Trophoblast cell (in vitro differentiated cells and primary cell): ENCODE measurements around the gene ZBTB7C.

Experiments
- DNase-seq, 2 donors: peaks; one replicate each; pipeline ENCODE4 v3.0.0-alpha.2; 2016
- H2AFZ ChIP-seq: 2 replicates; pipeline ENCODE4 v1.6.1; 2013; ENCODE audit warnings: low read length, moderate library complexity, mild to moderate bottlenecking; ENCODE audit not compliant: insufficient read depth, poor library complexity
- H2AK5ac ChIP-seq: 2 replicates; pipeline ENCODE4 v1.6.1; 2013; ENCODE audit warnings: mild to moderate bottlenecking, low read length
- H2BK120ac ChIP-seq: 2 replicates; pipeline ENCODE4 v1.6.1; 2013; ENCODE audit warnings: low read length, mild to moderate bottlenecking, moderate library complexity; ENCODE audit not compliant: insufficient read depth, poor library complexity
- H2BK12ac ChIP-seq: 2 replicates; pipeline ENCODE4 v1.6.1; 2013; ENCODE audit warnings: mild to moderate bottlenecking, low read length, moderate library complexity
- H2BK5ac ChIP-seq: 2 replicates; pipeline ENCODE4 v1.6.1; 2013; ENCODE audit warnings: low read length, low read depth, moderate library complexity, mild to moderate bottlenecking; ENCODE audit not compliant: poor library complexity
- H3K14ac ChIP-seq: 2 replicates; pipeline ENCODE4 v1.6.1; 2013; ENCODE audit warnings: mild to moderate bottlenecking, low read length
- H3K18ac ChIP-seq: 2 replicates; pipeline ENCODE4 v1.6.1; 2013; ENCODE audit warnings: mild to moderate bottlenecking, low read length
- H3K23ac ChIP-seq: 2 replicates; pipeline ENCODE4 v1.6.1; 2013; ENCODE audit warnings: low read length
- H3K27ac ChIP-seq: 2 replicates; pipeline ENCODE4 v1.5.1; 2013; ENCODE audit warnings: low read depth, mild to moderate bottlenecking, inconsistent platforms, low read length, moderate library complexity
- H3K27me3 ChIP-seq: 2 replicates; pipeline ENCODE4 v1.6.1; 2013; ENCODE audit warnings: inconsistent platforms, mild to moderate bottlenecking, low read length, moderate library complexity; ENCODE audit not compliant: insufficient read depth
- H3K36me3 ChIP-seq, 2 experiments: 1 replicate in 1 of 2; 2 replicates in 1 of 2; pipeline ENCODE4 v1.6.1; 2013; ENCODE audit warnings: low read length in 2 of 2, mild to moderate bottlenecking in 2 of 2, moderate library complexity in 1 of 2; ENCODE audit not compliant: insufficient read depth in 2 of 2, control insufficient read depth in 1 of 2
- H3K4ac ChIP-seq: 2 replicates; pipeline ENCODE4 v1.6.1; 2013; ENCODE audit warnings: low read depth, mild to moderate bottlenecking, low read length, moderate library complexity
- H3K4me1 ChIP-seq, 2 experiments: 1 replicate in 1 of 2; 2 replicates in 1 of 2; pipeline ENCODE4 v1.6.1; 2013; ENCODE audit warnings: low read length in 2 of 2, mild to moderate bottlenecking in 2 of 2, moderate library complexity in 1 of 2; ENCODE audit not compliant: insufficient read depth in 2 of 2, control insufficient read depth in 1 of 2
- H3K4me2 ChIP-seq: 2 replicates; pipeline ENCODE4 v1.6.1; 2013; ENCODE audit warnings: inconsistent platforms, mild to moderate bottlenecking, low read length, moderate library complexity
- H3K4me3 ChIP-seq: 2 replicates; pipeline ENCODE4 v1.5.1; 2013; ENCODE audit warnings: mild to moderate bottlenecking, low read depth, low read length, inconsistent platforms
- H3K79me1 ChIP-seq: one replicate; pipeline ENCODE4 v1.6.1; 2013; ENCODE audit warnings: low read length
- H3K79me2 ChIP-seq: 2 replicates; pipeline ENCODE4 v1.6.1; 2013; ENCODE audit warnings: low read length, mild to moderate bottlenecking; ENCODE audit not compliant: control insufficient read depth, insufficient read depth, poor library complexity
- H3K9ac ChIP-seq: 2 replicates; pipeline ENCODE4 v1.6.1; 2013; ENCODE audit warnings: mild to moderate bottlenecking, low read length
- H3K9me3 ChIP-seq: 2 replicates; pipeline ENCODE4 v1.6.1; 2013; ENCODE audit warnings: low read depth, mild to moderate bottlenecking, control low read depth, inconsistent platforms, low read length; ENCODE audit not compliant: insufficient read depth
- H4K12ac ChIP-seq: 2 replicates; pipeline ENCODE4 v1.6.1; 2013; ENCODE audit warnings: low read depth, mild to moderate bottlenecking, low read length, moderate library complexity
- H4K8ac ChIP-seq: 2 replicates; pipeline ENCODE4 v1.6.1; 2013; ENCODE audit warnings: low read depth, mild to moderate bottlenecking, low read length, moderate library complexity
- H4K91ac ChIP-seq: one replicate; pipeline ENCODE4 v1.6.1; 2013; ENCODE audit warnings: low read depth, mild to moderate bottlenecking, low read length, moderate library complexity
- WGBS: extraction: QIAGEN DNeasy Blood & Tissue Kit; methylation state at CpG from one replicate; pipeline ENCODE4 v1.1.7; 2013; ENCODE audit warnings: missing lambda C conversion rate; ENCODE audit not compliant: insufficient read length, insufficient coverage; ENCODE audit errors: extremely low coverage; 5-methylcytosine and 5-hydroxymethylcytosine counted together

ZBTB7C gene

GRCh38 chr18:48310999-48311398 lies 98.2 kb downstream of the ZBTB7C start:
- Histone ChIP-seq H3K4ac (no peak overlapping the region), H3K79me1 (peaks cover 2% of the 10 kb centered on the region), H3K36me3 (no peaks in the 10 kb centered on the region), H3K9ac (no peak overlapping the region), H3K27ac (no peak overlapping the region), H3K4me3 (no peak overlapping the region), H2BK120ac (no peak overlapping the region), H3K79me2 (no peaks in the 10 kb centered on the region), H4K12ac (no peak overlapping the region), H3K4me2 (no peak overlapping the region), H3K27me3 (no peaks in the 10 kb centered on the region), H3K9me3 (peaks cover 2% of the 10 kb centered on the region), H3K4me1 (peaks cover 8 to 12% of the 10 kb centered on the region in 2 experiments), H3K23ac (no peak overlapping the region), H4K8ac (no peak overlapping the region), H3K18ac (no peak overlapping the region), H2AK5ac (no peak overlapping the region), H2AFZ (no peak overlapping the region), H4K91ac (no peak overlapping the region), H2BK12ac (no peak overlapping the region), H3K14ac (no peak overlapping the region), H2BK5ac (no peak overlapping the region)
- no peak for DNase-seq
- WGBS = no CpG with 5 or more reads among the region's 3 CpGs

GRCh38 chr18:48310353-48310752 lies 98.8 kb downstream of the ZBTB7C start:
- Histone ChIP-seq H3K27ac (no peak overlapping the region), H3K9ac (no peak overlapping the region), H2BK120ac (no peak overlapping the region), H3K4ac (no peak overlapping the region), H4K91ac (no peak overlapping the region), H3K4me2 (no peak overlapping the region), H3K79me1 (peaks cover 2% of the 10 kb centered on the region), H4K8ac (no peak overlapping the region), H3K4me1 (peaks cover 8 to 12% of the 10 kb centered on the region in 2 experiments), H2AFZ (no peak overlapping the region), H3K9me3 (peaks cover 2% of the 10 kb centered on the region), H3K4me3 (no peak overlapping the region), H3K79me2 (no peaks in the 10 kb centered on the region), H2AK5ac (no peak overlapping the region), H3K14ac (no peak overlapping the region), H3K27me3 (no peaks in the 10 kb centered on the region), H2BK12ac (no peak overlapping the region), H4K12ac (no peak overlapping the region), H3K23ac (no peak overlapping the region), H2BK5ac (no peak overlapping the region), H3K18ac (no peak overlapping the region), H3K36me3 (no peaks in the 10 kb centered on the region)
- no CpG with 5 or more reads among the region's 6 CpGs for WGBS
- no peak for DNase-seq

DNA sequence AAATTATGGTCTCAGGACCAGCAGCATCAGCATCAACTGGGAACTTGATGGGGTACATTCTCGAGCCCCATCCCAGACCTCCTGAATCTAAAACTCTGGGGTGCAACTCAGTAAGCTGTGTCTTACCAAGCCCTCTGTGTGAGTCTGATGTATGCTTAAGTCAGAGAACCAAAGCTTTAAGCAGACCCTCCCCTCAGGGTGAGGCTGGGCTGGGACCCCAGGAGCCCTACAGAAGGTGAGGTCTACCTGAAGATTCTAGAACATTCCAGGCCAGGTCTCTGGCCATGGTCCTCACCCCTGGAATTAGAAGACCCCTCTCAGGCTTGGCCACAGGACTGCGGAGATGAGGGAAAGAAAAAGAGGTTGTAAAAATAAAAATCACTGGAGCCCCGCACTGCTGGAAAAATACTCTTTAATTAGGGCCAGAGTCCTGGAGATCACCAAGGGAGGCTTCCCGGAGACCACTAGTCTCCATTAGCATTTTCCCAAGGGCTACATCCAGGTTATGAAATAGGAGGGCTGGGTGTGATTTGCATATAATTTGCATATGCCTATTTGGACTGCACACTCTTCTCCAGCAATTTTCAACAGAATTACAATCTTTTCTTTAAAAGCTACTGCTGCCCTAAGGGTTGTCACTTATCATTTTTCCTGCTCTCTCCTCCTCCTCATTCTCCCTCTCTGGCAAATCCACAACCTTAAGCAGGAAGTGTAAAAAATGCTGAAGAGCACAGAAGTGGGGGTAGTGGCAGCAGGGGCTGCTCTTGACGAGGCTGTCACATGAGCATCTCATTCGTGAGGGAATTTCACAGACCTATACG lies 100.2 kb downstream of the ZBTB7C start:
- Histone ChIP-seq H4K8ac (no peak overlapping the region), H2AK5ac (no peak overlapping the region), H2BK120ac (no peak overlapping the region), H3K9ac (no peak overlapping the region), H3K4ac (no peak overlapping the region), H3K23ac (no peak overlapping the region), H4K12ac (no peak overlapping the region), H3K79me2 (no peaks in the 10 kb centered on the region), H3K9me3 (peaks cover 2% of the 10 kb centered on the region), H3K4me3 (no peak overlapping the region), H3K18ac (no peak overlapping the region), H4K91ac (peak overlapping the region; percentile 4), H3K4me1 (peaks cover 8 to 12% of the 10 kb centered on the region in 2 experiments), H3K79me1 (peaks cover 2% of the 10 kb centered on the region), H3K27me3 (no peaks in the 10 kb centered on the region), H2AFZ (no peak overlapping the region), H3K4me2 (no peak overlapping the region), H2BK12ac (peak overlapping the region; percentile 26), H2BK5ac (no peak overlapping the region), H3K27ac (no peak overlapping the region), H3K14ac (no peak overlapping the region), H3K36me3 (no peaks in the 10 kb centered on the region)
- DNase-seq = no peak
- WGBS = no CpG with 5 or more reads among the region's 7 CpGs

DNA sequence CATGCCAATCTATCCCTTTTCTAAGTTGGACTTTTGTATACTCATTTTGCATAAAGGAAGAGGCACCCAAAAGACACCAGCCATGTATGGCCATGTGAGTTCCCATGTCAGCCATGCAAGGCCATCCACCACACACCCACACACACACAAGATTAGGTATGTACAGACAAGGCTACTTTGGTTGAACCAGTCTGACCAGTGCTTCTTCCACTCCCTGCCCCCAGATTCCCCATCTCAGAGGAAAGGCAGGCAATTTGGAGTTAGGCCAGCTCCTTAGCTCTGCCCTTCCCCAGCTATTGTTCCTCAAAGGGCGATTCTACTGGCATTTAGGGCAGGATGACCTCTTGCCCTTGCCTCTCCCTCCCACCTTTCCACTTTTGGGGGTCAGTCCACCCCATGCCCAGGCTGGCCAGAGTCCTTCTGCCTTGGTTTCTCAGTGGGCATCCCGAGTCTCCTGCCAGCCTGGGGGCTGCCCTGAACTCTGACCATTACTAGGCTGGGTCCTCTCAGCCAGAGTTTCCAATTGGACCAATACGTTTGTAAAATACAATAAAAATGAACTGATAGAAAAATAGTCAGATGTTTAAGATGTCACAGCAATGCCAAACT lies 101.1 kb downstream of the ZBTB7C start:
- H3K23ac ChIP-seq = no peak overlapping the region
- H3K27me3 ChIP-seq = no peaks in the 10 kb centered on the region
- H4K8ac ChIP-seq = no peak overlapping the region
- no peak overlapping the region for H4K12ac ChIP-seq
- H3K36me3 ChIP-seq = no peaks in the 10 kb centered on the region
- peak; percentile 64 to 80 for DNase-seq
- no peak overlapping the region for H3K27ac ChIP-seq
- peak overlapping the region; percentile 23 for H3K4me2 ChIP-seq
- H2AFZ ChIP-seq = no peak overlapping the region
- no peak overlapping the region for H2BK120ac ChIP-seq
- no peak overlapping the region for H2AK5ac ChIP-seq
- H3K4me3 ChIP-seq = no peak overlapping the region
- H3K4me1 ChIP-seq = peaks cover 8 to 12% of the 10 kb centered on the region in 2 experiments
- WGBS = no CpG with 5 or more reads among the region's 3 CpGs
- H4K91ac ChIP-seq = peak overlapping the region; percentile 41
- peak overlapping the region; percentile 31 for H3K9ac ChIP-seq
- H3K4ac ChIP-seq = no peak overlapping the region
- no peak overlapping the region for H2BK12ac ChIP-seq
- no peaks in the 10 kb centered on the region for H3K79me2 ChIP-seq
- peaks cover 2% of the 10 kb centered on the region for H3K9me3 ChIP-seq
- no peak overlapping the region for H2BK5ac ChIP-seq
- no peak overlapping the region for H3K18ac ChIP-seq
- peak overlapping the region; percentile 10 for H3K14ac ChIP-seq
- peaks cover 2% of the 10 kb centered on the region for H3K79me1 ChIP-seq
